DND-41 (cell line): Measurements from ENCODE around the gene TF.

Source experiments
- CTCF ChIP-seq: IDR thresholded peaks from 2 replicates; pipeline ENCODE4 v1.5.1; 2012; ENCODE audit warnings: borderline replicate concordance, low read length, moderate library complexity, mild to moderate bottlenecking; ENCODE audit not compliant: poor library complexity, severe bottlenecking; ENCODE audit errors: extremely low read depth
- EZH2 ChIP-seq: IDR thresholded peaks from 3 replicates; pipeline ENCODE4 v1.6.1; 2012; ENCODE audit warnings: borderline replicate concordance, low read depth, mild to moderate bottlenecking, moderate library complexity, low read length, inconsistent platforms; ENCODE audit not compliant: severe bottlenecking

DNA sequence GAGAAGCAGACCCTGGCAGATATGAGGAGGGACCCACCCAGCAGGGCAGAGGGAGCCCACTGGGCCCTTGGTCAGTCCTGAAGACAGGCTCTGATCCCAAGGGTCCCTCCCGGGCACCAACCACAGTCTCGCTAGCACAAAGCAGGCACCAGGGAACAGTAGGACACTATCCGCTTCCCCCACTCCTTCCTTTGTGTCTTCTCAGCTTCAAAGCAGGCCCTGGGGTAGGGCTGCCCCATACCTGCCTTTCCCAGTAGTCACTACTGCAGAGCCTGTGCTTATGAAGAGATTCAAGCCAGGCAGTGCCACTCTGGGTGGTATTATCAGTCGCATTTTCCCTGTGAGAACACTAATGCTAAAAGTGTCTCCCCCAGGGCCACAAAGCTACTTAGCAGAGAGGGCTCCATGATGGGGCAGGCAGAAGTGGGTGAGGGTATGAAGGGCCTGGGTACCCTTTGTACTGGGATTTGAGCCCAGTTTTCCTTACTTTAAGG lies 92.2 kb downstream of the TF start:
- no peak for TF ChIP-seq CTCF
- TF ChIP-seq EZH2: no peak
